ENCODE measurements around the gene KLHDC4. TPM values are rescaled to one million over a fixed set of nuclear protein-coding genes. Genes with fewer than 3 reads are reported as not detected.

The KLHDC4 gene
- total and polyA plus RNA-seq, 7 donors, result 9.2 to 19.7 (median 14.7) TPM

DNA sequence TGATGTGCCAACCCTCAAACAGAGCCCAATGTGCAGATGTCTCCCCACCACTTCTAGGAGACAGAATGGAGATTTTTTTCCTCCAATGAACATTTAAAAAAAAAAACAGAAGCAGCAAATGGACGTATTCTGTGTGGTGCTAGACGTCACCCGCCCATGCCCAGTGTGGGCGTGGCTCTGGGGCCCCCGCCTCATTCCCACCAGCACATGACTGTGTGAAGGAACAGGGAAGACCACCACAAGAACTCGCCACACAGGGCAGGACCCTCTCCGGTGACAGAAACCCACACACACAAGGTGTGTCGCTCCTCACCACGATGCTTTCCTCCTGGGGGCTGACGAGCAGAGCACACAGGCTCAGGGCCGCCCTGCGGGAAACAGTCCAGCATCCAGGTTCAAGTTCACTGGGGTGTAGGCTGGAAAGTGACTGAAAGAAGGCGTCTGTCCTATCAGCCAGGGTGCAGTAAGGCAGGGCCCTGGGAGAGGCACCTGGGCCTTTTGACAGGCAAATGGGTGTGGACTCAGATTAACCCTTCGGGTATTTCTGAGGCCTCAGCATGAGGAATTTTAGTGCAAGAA, 53.5 kb downstream of the KLHDC4 start:
- WGBS, 3 donors, result 94 to 97% (median 95%) methylated on average over 14 of the region's 14 CpGs
- DNase-seq (no peak), ATAC-seq (no peak)
- Histone ChIP-seq H3K4me1 (no peaks in the 10 kb centered on the region), H3K27me3 (ENCODE audit: insufficient read depth in 3 of 3, low read length in 2 of 3) (no peaks in the 10 kb centered on the region), H3K9me3 (no peaks in the 10 kb centered on the region), H3K4me3 (no peak overlapping the region), H3K36me3 (ENCODE audit: insufficient read depth in 1 of 2, low read depth in 1 of 2) (peaks cover 5 to 84% of the 10 kb centered on the region in 2 donors), H3K27ac (no peak overlapping the region)
- no peak for TF ChIP-seq CTCF (IDR thresholded peaks at IDR 0.05)
- intact Hi-C loops (cut with DNase I), result no loop called here

DNA sequence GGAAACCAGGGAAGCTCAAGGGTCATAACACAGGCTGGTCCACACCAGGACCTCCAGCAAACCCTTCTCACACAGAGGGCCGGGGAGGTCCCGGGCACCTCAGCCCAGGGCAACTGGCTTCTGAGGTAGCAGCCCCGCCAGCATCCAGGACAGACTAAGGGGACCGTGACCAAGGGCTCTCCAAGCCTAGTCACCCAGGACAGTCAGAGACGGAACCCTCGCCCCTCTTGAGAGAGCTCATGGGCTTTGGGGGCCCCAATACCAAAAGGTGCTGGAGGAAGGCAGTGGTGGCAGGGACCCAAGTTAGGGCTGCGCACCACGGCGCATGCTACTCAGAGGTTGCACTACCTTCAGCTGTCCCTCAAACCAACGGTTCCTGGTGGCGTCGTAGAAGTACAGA, 54.9 kb downstream of the KLHDC4 start:
- H3K27me3 ChIP-seq (ENCODE audit: insufficient read depth in 3 of 3, low read length in 2 of 3), result no peaks in the 10 kb centered on the region
- H3K27ac ChIP-seq, result no peak overlapping the region
- 92 to 96% (median 93%) methylated on average over 12 of the region's 12 CpGs for WGBS, 3 donors
- no peak overlapping the region for H3K4me3 ChIP-seq
- peaks cover 5 to 92% of the 10 kb centered on the region in 2 donors for H3K36me3 ChIP-seq (ENCODE audit: insufficient read depth in 1 of 2, low read depth in 1 of 2)
- TF ChIP-seq CTCF (IDR thresholded peaks at IDR 0.05), result no peak
- DNase-seq, result no peak
- no peaks in the 10 kb centered on the region for H3K4me1 ChIP-seq
- intact Hi-C loops (cut with DNase I), result no loop called here
- H3K9me3 ChIP-seq, result no peaks in the 10 kb centered on the region
- ATAC-seq, result no peak

DNA sequence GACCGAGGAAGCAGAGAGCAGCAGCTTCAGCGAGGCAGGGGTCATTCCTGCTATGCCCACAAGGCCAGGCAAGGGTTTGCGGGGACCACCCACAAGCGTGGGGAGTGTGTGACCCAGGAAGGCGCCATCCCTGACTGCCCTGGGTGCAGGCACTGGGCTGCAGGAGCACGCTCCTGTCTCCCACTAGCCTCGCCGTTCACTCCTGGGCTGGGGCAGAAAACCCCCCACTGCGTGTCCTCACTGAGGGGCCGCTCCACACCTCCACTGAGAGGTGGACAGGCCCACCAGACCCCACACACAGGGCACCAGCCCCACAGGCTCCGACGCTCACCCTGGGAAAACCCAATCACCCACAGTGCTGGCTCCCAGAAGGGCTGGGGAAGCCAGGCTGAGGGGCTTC, 56.1 kb downstream of the KLHDC4 start:
- Histone ChIP-seq H3K36me3 (ENCODE audit: insufficient read depth in 1 of 2, low read depth in 1 of 2) (peaks cover 5 to 80% of the 10 kb centered on the region in 2 donors), H3K27ac (no peak overlapping the region), H3K27me3 (ENCODE audit: insufficient read depth in 3 of 3, low read length in 2 of 3) (no peaks in the 10 kb centered on the region), H3K4me1 (no peaks in the 10 kb centered on the region), H3K4me3 (no peak overlapping the region), H3K9me3 (no peaks in the 10 kb centered on the region)
- TF ChIP-seq CTCF (IDR thresholded peaks at IDR 0.05), result no peak
- DNase-seq (no peak), ATAC-seq (no peak)
- WGBS, 3 donors, result 96 to 97% (median 97%) methylated on average over 12 of the region's 12 CpGs
- intact Hi-C loops (cut with DNase I), result no loop called here

GRCh38 chr16:87708881-87709638, 56.7 kb downstream of the KLHDC4 start:
- Histone ChIP-seq H3K27me3 (ENCODE audit: insufficient read depth in 3 of 3, low read length in 2 of 3) (no peaks in the 10 kb centered on the region), H3K36me3 (ENCODE audit: insufficient read depth in 1 of 2, low read depth in 1 of 2) (peaks cover 5 to 74% of the 10 kb centered on the region in 2 donors), H3K4me3 (no peak overlapping the region), H3K27ac (no peak overlapping the region), H3K9me3 (no peaks in the 10 kb centered on the region), H3K4me1 (no peaks in the 10 kb centered on the region)
- DNase-seq (no peak), ATAC-seq (no peak)
- no peak for TF ChIP-seq CTCF (IDR thresholded peaks at IDR 0.05)
- intact Hi-C loops (cut with DNase I), result no loop called here
- whole genome bisulfite sequencing, 3 donors, result 92 to 94% (median 93%) methylated on average over 46 to 49 of the region's 49 CpGs

All from psoas muscle (tissue), 8 donors.